GM21515 (cell line): Measurements from ENCODE around the gene ELF1.
"Not testable (repeated sequence)": the region's sequence is repeated elsewhere in the genome, so short reads cannot be mapped to it uniquely, and the experiment has no call there.

Experiments
- ATAC-seq: cut with Tn5 transposase; IDR thresholded peaks from one replicate; pipeline ENCODE4 v1.9.1; 2021; ENCODE audit not compliant: unreplicated experiment

The ELF1 gene

DNA sequence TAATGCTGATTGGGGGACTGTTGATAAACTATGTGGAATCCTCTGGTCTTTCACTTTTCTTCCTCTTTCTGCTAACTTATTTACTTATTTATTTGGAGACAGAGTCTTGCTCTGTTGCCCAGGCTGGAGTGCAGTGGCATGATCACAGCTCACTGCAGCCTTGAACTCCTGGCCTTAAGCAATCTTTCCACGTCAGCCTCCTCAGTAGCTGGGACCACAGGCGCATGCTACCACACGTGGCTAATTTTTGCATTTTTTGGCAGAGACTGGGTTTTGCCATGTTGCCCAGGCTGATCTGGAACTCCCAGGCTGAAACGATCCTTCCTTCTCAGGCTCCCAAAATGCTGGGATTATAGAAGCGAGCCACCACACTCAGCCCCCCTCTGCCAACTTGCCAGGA is 77.5 kb downstream of the ELF1 start:
- no peak for ATAC-seq

DNA sequence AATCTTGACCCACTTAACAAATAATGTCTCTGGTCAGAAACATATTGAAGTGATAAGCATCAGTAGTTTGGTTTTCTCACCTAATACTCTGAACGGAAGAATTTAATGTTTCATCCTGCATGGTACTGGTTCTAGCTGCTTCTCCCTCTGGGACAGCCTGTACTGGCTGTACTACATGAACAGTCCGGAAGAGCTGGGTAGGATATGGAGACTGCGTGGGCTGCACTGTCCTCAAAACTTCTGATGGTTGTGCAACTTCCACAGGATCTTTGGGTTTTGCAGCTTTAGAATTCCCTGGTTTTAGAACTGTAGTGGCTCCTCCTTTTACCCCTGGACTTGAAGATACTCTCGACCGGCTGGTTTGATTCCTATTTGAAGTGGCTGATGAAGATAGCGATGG is 78.3 kb downstream of the ELF1 start:
- no peak for ATAC-seq

DNA sequence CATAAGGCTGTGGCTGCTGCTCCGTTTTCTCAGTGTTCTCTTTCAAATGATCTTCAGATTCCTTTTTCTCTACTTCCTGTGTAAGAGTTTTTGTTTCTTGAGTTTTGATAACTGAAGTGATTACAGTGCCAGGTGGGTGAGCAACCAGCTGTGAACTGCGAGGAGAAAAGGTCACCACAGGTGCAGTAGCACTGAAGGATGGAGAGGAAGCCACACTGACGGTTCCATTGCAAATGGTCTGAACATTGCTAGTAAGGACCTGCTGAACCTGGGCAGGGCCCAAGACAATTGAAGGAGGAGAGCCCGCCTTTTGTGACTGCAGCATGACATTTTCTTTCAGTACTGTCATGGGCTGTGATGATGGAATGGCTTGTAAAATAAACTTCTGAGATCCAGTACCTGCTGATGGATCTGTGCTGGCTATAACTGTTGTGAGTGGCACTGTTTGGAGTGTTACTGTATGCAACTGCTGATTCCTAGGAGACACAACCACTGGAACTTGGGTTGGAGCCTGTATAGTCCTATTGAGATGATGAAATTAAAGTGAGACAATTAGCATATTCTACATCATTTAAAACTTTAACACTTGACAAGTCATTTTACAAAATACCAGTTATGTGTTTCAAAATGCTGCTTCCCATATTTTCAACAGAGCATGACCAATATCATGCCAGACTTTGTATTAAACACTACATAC is 85.5 kb downstream of the ELF1 start:
- no peak for ATAC-seq

DNA sequence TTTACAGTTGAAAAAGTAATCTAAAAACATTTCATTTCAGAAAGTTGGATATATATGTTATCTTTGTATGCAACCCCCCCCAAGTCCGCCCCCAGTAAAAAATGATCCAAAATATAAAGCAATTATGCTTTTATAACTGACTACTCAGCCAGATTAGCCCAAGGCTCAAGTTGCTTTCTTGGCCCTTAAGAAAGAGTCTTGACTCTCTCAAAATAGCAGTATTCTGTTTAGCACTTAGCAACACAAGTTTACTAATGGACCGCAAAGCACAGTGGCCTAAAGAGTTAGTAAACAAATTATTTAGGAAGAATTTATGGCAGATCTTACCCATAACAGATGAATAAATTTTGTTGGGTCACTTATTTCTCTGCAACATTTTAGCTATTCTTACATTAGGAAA is 86.9 kb downstream of the ELF1 start:
- ATAC-seq, result no peak

DNA sequence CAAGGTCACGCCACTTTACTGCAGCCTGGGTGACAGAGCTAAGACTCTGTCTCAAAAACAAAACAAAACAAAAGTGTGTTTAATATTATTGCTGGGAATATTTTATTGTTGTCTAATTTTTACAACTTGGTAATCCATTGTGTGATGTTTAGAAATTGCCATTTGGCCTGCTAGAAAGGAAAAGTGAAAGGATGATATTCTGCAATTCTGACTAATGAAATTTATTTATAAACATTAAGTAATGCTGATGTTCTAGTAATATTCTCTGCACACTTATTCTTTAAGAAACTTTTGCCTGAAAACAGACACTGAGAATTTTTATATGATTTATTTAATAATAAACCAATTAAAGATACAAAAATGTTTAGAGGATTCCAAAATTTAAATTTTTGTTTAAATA is 87.4 kb downstream of the ELF1 start:
- no peak for ATAC-seq

DNA sequence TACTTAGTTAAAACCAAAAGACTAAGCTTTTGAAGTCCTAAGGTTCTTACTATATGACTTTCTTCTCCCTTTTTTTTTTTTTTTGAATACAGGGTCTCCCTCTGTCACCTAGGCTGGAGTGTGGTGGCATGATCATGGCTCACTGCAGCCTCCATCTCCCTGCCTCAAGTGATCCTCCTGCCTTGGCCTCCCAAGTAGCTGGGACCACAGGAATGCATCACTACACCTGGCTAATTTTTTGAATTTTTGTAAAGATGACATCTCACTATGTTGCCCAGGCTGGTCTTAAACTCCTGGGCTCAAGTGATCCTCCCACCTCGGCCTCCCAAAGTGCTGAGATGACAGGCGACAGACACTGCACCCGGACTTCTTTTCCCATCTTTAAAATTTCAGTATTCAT is 89.2 kb downstream of the ELF1 start:
- ATAC-seq, result not testable (repeated sequence)

DNA sequence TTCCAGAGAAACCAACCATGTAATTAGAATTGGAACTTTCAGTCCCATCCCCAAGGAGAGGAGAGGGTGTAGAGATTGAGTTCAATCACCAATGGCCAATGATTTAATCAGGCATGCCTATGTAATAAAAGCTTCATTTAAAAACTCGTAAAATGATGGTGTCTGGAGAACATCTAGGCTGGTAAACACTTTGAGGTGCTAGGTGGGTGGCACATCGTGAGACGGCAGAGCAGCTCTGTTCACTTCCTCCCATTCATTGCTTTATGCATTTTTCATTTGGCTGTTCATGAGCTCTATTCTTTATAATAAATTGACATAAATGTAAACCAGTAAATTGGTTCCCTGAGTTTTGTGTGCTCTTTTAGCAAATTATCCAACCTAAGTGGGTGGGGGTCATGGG is 90.1 kb downstream of the ELF1 start:
- no peak for ATAC-seq

DNA sequence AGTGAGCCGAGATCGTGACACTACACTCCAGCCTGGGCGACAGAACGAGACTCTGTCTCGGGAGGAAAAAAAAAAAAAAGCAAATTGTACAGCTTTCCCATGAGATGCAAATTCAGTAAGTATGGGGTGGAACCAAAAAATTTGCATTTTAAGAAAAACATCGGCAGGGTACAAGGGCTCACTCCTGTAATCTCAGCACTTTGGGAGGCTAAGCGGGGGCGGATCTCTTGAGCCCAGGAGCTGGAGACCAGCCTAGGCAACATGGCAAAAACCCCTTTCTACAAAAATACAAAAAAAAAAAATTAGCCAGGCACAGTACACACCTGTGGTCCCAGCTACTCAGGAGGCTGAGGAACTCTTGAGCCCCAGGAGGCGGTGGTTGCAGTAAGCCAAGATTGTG is 91.2 kb downstream of the ELF1 start:
- no peak for ATAC-seq

DNA sequence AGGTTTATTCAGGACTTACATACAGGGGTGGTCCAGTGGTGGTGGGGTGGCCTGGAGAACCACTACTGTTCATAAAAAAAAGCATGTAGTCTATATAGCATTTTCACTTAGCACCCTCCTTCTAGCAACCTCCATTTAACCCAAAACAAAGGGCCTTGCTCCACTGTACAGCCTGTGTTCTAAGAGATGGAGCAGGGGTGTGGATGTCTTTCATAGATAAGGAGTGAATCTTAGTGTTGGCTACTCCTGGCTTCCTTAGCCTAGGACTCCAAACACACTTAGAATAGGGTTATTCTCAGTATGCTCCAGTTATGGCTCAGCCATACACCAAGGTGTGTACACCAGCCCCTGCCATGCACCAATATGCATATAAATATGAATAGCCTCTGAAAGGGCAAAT is 95.2 kb downstream of the ELF1 start:
- no peak for ATAC-seq

DNA sequence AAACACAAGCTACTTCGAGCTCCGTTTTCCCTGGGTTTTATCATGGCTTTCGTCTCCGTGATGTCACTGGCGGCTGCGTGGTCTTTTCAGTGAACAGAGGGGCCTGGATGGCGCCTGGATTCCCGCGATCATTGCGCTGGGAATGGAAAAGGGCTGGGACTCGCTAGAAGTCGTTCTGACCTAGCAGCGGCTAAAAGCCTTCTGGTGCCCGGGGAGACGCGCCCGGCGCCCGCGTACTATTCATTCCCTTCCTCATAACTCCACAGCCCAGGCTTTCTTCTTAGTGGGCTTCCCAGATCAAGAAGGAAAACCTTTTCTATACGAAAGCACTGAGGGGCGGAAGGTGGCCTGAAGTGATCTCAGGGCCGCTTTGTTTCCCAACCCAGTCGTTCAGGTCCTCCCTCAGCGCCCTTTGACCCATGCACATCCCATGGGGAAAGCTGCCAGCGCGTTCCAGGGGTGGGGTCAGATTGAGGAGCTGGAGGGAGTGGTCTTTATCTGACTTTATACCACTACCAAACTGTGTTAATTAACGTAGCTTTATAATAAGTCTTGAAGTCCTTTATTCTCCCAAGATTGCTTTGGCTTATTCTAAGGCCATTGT is 96.6 kb downstream of the ELF1 start:
- ATAC-seq, result no peak

DNA sequence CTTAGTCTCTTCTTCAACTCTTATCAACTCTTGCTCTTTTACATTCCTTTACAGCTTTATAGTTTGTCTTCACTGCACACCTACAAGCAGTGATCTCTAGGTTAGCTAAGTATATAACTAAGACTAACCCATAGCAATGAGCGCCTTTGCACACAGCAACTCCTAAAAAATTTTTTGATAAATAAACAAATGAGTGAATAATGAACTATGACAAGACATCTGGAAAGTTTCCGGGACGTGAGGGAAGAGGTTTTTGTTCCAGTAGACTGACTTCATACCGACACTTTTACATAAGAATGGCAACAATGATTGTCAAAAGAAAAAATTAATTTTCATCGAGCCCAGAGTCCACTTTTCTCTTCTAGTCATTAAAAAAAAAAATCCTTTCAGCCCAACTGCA is 98.3 kb downstream of the ELF1 start:
- ATAC-seq, result no peak

DNA sequence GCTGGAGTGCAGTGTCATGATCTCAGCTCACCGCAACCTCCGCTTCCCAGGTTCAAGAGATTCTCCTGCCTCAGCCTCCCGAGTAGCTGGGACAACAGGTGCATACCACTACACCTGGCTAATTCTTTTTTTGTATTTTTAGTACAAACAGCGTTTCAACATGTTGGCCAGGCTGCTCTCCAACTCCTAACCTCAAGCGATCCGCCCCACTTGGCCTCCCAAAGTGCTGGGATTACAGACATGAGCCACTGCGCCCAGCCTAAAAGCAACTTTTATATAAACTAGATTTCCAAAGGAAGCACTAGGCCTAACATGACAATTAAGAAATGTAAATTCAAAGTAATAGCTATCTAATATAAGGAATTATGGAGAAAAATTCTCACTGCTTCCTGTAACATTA is 99.2 kb downstream of the ELF1 start:
- not testable (repeated sequence) for ATAC-seq

DNA sequence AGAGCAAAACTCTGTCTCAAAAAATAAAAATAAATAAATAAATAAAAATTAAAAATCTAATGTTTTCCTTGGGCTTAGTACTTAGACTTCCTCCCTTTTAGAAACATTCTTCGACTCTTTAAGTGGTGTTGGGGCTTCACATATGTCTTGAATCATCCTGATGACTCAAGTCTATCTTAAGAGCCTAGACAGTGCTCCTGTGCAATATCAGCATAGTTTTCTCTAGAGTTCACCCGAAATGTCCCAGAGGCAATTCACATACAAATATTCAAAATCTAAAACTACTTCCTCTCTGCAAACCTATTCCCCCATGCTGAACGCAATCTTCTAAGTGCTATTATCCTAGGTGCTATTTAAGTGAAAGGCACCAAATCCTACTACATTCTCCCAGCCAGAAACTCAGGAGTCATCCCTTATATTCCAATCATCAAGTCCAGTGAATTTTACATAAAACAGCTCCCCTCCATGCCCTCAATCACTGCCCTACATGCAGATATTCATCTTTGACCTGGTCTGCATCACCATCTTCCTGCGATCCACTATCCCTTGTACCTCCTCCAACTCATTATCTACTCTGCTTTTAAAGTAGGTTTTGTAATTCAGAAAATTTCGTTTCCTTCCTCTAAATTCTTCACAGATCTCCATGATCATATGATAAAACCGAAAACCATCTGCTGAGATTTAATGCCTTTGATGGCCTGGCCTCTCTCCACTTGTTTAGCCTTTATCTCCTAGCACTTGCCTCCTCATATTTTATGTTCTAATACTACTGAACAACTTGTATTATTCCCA is 102.7 kb downstream of the ELF1 start:
- no peak for ATAC-seq

DNA sequence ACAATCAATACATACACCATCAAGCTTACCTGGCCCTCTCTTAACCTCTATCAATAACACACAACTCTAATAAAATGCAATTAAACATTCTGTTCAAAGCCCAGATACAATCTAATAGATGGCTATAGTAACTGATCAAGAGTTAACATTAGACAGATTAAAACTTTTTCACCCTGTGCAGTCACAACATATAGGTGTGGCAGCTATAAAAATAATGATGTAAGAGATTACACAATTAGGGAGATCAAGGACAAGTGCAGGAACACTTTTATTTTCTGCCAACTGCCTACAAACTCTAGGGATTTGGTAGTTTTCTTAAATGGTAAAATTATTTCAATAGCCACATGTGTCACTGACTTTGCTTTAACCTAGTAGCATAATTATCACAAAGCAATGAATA is 104.3 kb downstream of the ELF1 start:
- ATAC-seq, result not testable (repeated sequence)

DNA sequence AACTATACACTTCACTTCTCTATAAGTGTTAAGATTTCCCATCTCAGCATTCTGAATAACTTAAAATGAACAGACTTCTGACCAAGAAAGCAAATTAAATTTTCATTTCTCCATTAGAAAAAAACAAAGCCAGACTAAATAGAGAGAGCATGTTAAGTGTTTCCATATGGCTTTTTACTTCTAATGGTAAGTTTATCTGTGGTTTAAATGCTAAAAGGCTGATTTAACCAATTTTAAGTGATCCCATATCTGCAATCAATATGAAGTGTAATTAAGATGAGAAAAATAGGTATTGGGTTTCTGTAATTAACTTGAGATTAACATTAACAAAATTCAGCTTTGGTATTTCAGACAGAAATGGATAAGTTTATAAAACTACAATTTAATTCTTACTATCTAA is 107.8 kb downstream of the ELF1 start:
- no peak for ATAC-seq

DNA sequence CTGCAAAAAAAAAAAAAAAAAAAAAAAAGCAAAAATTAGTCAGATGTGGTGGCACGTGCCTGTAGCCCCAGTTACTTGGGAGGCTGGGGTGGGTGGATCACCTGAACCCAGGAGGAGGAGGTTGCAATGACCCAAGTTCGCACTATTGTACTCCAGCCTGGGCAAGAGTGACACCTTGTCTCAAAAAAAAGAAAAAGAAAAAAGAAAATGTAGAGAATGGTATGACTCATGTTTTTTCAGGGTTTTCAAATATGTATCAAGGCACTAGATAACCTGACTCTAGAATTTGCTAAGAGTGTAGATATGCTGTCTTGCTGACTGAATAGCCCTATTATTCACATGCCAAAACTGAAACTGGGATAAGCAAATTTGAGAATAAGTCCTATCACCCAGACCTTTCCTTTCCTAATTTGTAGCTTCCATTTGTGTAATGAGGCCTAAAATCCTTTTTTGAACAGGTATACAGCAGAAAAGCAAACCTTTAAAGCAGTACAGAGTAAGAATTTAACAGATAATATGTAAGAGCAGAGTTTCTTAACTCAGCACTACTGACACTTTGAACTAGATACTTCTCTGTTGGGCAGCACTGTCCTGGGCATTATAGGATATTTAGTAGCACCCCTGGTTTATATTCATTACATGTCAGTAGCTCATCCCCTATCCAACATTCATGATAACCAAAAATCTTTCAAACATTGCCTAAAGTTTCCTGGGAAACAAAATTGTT is 108.6 kb downstream of the ELF1 start:
- peak; percentile 66 for ATAC-seq

DNA sequence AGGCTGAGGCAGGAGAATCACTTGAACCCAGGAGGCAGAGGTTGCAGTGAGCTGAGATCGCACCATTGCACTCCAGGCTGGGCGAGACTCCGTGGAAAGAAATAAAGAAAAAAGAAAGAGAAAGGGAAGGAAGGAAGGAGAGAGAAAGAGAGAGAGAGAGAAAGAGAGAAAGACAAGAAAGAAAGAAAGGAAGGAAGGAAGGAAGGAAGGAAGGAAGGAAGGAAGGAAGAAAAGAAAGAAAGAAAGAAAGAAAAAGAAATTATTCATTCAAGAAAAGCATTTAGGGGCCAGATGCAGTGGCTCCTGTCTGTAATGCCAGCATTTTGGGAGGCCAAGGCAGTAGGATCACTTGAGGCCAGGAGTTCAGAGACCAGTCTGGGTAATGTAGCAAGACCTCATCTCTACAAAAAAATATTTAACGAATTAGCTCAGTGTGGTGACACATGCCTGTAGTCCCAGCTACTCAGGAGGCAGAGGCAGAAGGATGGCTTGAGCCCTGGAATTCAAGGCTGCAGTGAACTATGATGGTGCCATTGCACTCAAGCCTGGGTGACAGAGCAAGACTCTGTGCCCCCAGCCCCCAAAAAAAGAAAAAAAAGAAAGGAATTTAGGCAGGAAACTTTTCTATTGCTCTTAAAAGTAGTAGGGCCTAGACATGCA is 109.4 kb downstream of the ELF1 start:
- ATAC-seq, result not testable (repeated sequence)

DNA sequence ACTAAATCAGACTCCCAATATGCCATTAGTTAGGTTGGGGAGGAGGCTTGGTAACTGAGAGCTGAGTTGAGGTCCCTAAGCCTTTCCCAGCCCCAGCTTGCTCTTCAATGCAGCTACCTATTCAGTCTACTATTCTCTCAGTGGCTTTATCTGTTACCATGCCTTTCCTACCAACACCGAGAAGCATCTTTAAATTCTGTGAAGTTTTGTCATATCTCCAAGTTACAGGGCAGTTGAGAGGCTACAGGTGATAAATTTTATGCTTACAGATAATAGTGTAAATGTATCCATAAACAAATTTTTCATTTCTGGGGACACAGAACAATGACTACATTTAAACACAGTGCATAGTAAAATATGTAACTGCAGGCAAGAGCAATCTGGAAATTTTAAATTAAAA is 110.6 kb downstream of the ELF1 start:
- ATAC-seq, result no peak

DNA sequence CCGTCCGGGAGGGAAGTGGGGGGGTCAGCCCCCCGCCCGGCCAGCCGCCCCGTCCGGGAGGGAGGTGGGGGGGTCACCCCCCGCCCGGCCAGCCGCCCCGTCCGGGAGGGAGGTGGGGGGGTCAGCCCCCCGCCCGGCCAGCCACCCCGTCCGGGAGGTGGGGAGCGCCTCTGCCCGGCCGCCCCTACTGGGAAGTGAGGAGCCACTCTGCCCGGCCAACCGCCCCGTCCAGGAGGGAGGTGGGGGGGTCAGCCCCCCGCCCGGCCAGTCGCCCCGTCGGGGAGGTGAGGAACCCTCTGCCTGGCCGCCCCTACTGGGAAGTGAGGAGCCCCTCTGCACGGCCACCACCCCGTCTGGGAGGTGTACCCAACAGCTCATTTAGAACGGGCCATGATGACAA is 118.1 kb downstream of the ELF1 start:
- ATAC-seq, result not testable (repeated sequence)

DNA sequence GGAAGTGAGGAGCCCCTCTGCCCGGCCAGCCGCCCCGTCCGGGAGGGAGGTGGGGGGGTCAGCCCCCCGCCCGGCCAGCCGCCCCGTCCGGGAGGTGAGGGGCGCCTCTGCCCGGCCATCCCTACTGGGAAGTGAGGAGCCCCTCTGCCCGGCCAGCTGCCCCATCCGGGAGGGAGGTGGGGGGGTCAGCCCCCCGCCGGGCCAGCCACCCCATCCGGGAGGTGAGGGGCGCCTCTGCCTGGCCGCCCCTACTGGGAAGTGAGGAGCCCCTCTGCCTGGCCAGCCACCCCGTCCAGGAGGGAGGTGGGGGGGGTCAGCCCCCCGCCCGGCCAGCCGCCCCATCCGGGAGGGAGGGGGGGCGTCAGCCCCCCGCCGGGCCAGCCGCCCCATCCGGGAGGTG is 118.5 kb downstream of the ELF1 start:
- not testable (repeated sequence) for ATAC-seq

DNA sequence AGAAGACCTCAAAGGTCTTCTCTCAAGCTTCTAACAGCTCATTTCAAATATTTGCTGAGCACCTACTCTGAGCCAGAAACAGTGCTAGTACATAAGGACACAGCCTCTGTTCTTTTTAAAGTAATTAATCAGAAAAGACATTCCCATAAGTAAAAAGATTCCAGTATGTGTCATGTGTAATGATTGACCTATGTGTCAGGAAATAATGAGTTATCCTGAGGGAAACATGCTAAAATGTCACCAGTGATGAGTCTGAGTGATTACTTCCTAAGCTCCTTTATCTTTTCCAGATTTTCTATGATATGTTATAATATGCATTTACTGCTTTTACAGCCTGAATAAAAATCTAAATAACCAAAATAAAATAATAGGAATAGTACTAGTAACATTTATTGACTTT is 122.1 kb downstream of the ELF1 start:
- no peak for ATAC-seq
